Activated CD8-positive, alpha-beta memory T cell treated with anti-CD3 and anti-CD28 coated beads for 1 hour (primary cell): ENCODE measurements around the gene OR51B2.

Experiments
- DNase-seq, 2 donors: peaks; one replicate each; pipeline ENCODE4 v3.0.0-alpha.2; 2020; ENCODE audit warnings: low read depth in 1 of 2; ENCODE audit errors: extremely low read depth in 1 of 2

OR51B2 gene

DNA sequence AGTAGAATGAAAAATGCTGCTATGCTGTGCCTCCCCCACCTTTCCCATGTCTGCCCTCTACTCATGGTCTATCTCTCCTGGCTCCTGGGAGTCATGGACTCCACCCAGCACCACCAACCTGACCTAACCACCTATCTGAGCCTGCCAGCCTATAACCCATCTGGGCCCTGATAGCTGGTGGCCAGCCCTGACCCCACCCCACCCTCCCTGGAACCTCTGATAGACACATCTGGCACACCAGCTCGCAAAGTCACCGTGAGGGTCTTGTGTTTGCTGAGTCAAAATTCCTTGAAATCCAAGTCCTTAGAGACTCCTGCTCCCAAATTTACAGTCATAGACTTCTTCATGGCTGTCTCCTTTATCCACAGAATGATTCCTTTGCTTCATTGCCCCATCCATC is 39.5 kb downstream of the OR51B2 start:
- DNase-seq: no peak

DNA sequence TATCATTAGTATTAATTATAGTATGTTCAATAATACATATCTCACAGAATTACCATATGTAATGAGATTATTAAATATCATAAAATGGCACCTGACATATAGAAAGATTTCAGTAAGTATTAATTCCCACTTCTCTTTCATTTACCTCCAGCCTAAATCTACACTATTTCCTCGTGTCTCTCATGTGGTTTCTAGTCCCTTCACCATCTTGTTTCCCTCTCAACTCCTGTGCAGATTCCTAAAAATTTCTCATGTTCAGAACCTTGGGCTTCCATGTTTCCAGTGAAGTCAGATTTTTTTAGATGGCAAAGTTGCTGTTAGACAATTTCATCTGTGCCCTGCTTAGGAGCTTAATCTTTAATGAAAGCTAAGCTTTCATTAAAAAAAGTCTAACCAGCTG is 40.2 kb downstream of the OR51B2 start:
- no peak for DNase-seq

DNA sequence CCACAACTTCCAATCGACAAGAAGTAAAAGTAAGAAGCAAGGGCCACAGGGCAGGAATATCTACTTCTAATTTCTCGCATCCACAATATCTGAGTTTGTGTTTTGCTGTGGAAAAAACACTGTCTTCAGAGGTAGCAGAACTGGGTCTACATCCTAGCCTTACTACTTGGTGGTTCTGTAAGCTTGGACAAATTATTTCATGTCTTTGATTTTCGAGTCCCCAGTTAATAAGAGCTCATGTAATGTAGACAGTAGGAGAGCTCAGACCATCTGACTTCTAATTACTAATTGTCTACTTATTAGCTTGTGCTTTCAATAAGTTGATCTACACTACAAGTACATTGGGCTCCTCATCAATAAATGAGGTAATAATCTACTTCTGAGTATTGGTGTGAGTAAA is 41.0 kb downstream of the OR51B2 start:
- DNase-seq: no peak

DNA sequence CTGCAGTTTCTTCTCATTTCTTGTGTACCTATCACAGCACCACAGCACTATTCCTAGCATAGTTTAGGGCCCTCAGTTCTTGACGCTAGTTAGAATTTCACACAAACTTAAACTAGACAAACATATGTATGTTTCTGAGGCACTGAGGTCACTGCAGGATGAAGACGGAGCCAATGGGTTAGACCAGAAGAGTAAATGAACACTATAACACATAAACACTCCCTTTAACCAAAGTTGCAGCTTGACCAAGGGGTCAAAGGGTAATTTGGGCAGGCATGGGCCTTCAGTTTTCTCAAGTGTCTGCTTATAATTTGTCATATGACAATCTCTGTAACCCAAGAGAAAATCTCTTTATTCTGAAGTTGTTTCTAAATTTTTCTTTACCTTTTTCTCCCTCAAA is 41.5 kb downstream of the OR51B2 start:
- DNase-seq: no peak

DNA sequence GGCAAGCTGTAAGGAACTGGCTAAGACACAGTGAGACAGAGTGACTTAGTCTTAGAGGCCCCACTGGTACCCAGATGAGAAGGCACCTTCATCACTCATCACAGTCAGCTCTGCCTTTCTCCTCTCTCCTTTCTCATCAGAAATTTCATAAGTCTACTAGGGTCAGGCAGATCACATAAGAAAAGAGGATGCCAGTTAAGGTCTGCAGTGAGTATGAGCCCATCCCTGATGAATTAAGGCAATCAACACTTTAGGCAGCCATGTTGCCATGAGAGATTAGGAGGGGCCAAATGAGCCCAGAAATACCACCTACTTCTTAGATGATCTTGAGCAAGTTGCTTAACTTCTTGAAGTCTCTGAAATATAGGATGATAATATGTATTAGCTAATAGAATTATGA is 42.5 kb downstream of the OR51B2 start:
- no peak for DNase-seq

DNA sequence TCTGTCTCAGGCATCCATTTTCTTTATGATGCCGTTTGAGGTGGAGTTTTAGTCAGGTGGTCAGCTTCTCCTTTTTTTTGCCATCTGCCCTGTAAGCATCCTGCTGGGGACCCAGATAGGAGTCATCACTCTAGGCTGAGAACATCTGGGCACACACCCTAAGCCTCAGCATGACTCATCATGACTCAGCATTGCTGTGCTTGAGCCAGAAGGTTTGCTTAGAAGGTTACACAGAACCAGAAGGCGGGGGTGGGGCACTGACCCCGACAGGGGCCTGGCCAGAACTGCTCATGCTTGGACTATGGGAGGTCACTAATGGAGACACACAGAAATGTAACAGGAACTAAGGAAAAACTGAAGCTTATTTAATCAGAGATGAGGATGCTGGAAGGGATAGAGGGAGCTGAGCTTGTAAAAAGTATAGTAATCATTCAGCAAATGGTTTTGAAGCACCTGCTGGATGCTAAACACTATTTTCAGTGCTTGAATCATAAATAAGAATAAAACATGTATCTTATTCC is 43.5 kb downstream of the OR51B2 start:
- DNase-seq: no peak

DNA sequence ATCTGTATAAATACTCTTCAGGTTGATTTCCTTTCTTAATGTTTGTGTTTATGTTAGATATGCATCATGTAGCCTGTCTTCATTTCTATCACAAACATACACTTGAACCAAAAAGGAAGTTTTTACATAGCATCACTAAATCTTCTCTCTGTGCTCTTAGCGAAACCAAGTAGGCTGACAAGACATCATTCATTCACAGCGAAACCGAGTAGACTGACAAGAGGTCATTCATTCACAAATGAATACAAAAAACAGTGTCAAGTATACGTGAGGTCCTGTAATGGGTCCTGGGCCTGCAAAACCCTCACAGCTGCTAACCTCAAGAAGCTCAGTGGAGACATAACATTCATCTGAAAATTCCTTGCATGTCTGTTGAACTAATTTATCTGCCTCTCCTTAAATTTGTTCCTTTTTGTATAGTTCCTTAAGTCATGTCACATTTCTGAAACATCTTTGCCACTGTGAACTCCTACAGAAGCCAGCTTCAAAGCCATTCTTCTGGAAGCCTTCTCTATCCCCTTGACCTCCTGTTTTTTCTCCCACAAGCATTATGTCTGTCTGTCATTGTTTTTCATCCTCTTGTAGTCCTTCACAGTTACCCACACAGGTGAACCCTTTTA is 44.5 kb downstream of the OR51B2 start:
- no peak for DNase-seq

DNA sequence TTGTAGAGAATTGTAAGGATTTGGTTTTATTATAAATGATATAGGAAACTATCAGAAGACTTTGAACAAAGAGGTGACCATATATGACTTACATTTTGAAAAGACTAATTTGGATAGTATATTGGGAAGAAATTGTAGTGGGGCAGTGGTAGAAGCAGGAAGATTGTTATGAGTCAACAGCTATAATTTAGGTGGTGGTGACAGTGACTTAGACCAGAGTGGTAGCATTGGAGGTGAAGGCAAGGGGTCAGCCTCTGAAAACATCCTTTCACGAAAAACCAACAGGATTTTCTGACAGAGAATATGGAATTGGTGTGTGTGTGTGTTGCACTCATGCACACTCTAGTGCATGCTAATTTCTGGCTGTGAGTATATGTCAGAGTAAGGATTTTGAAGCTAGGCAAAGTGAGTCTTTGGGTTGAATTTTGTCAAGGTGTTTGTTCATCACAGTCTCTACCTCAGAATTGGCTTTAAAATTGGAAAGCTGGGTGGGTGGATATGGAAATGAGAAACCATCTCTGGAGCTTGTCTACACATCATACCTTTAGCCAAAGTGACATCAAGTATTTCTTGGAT is 46.2 kb downstream of the OR51B2 start:
- DNase-seq: no peak

DNA sequence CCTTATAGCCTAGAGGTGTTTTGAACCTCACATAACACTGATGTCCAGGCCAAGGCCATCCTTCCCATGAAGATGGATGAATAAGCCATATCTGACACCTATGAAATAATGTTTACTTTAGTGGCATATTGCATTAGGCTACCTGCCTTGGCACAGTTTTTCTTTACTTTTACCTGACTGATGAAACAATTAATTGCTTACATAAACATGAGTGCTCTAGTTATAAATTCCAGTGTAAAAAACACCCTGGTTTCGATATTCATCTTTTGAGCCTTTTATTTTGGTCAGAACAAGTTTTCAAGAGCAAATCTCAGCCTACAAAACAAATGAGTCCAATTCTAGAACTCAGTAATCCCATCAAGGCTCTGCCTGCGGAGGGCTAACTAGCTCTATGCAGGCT is 47.4 kb downstream of the OR51B2 start:
- DNase-seq: no peak

DNA sequence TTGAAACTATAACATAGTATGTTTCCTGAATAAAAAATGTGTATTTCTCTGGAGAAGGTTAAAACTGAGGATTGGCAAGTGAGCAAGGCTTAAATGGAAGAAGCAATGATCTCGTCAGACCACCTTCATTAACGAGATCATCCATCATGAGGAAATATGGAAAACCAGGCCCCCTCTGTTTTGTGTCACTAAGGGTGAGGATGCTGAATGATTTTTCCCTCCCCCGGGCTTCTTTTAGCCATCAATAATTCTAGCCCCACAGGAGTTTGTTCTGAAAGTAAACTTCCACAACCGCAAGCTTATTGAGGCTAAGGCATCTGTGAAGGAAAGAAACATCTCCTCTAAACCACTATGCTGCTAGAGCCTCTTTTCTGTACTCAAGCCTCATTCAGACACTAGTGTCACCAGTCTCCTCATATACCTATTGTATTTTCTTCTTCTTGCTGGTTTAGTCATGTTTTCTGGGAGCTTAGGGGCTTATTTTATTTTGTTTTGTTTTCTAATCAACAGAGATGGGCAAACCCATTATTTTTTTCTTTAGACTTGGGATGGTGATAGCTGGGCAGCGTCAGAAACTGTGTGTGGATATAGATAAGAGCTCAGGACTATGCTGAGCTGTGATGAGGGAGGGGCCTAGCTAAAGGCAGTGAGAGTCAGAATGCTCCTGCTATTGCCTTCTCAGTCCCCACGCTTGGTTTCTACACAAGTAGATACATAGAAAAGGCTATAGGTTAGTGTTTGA is 48.6 kb downstream of the OR51B2 start:
- DNase-seq: no peak

DNA sequence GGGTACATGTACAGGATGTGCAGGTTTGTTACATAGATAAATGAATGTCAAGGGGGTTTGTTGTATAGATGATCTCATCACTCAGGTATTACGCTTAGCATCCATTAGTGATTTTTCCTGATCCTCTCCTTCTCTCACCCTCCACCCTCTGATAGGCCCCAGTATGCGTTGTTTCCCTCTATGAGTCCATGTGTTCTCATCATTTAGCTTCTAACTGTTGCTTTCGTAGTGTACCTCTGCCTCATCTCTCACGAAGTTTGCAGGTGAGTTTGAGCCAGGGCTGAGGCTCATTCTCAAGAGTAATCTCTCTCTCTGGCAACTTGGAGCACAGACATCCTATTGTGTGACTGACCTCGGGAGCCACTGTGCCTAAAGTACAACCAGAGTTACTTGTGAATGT is 49.7 kb downstream of the OR51B2 start:
- DNase-seq: no peak
